H7 (cell line): Measurements from ENCODE around the gene TIMM17B. TPM values are rescaled to one million over a fixed set of nuclear protein-coding genes. Genes with fewer than 3 reads are reported as not detected.

ENCODE experiments used
- DNase-seq: peaks from one replicate; pipeline ENCODE4 v3.0.0; 2012
- H3K27me3 ChIP-seq: 2 replicates; pipeline ENCODE4 v1.6.0; 2011; ENCODE audit warnings: mild to moderate bottlenecking, low read length; ENCODE audit not compliant: control insufficient read depth, insufficient read depth
- H3K36me3 ChIP-seq: replicated peaks from 2 replicates; pipeline ENCODE4 v1.5.1; 2011; ENCODE audit warnings: low read length; ENCODE audit not compliant: control insufficient read depth, insufficient read depth
- H3K4me3 ChIP-seq: 2 replicates; pipeline ENCODE4 v1.5.1; 2011; ENCODE audit warnings: low read depth, mild to moderate bottlenecking, control low read depth, low read length, moderate library complexity; ENCODE audit not compliant: insufficient read depth
- total RNA-seq: library from RNA; depleted of rRNA; stranded (reverse); fragments of >200 nt; shearing (Covaris generic); gene quantifications from 2 replicates; pipeline ENCODE4 v1.2.3, GENCODE V29; 2014

TIMM17B gene
- total RNA-seq, 1 experiment from 2014 or later = 157 TPM

DNA sequence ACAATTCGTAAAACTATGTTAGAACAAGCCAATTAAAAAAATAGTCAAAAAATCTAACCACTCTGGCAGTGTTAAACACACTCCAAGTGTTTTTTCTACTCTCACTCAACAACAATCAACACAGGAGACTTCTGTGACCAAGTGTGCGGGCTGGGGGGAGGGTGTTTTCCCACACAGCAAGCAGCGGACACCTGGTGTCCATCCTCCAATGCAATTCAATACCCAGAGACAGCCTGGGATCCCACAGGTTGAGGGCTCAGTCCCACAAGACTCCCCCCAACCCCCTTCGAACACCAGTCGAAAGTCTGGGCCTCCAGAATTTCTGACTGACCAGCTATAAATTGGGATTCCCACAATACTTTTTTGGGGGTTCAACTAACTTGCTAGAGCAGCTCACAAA lies 29.6 kb upstream of the TIMM17B start:
- Histone ChIP-seq H3K27me3 (no peaks in the 10 kb centered on the region), H3K4me3 (peak overlapping the region; percentile 4; the same call in 1 of the 2 replicates), H3K36me3 (peaks cover 11% of the 10 kb centered on the region)
- DNase-seq = peak; percentile 84

- Histone ChIP-seq H3K4me3 (no peak overlapping the region), H3K27me3 (no peaks in the 10 kb centered on the region), H3K36me3 (peaks cover 11% of the 10 kb centered on the region)
- DNase-seq = no peak
These were observed 26.7 kb upstream of the TIMM17B start for GRCh38 chrX:48924270-48924669.

GRCh38 chrX:48923771-48924170 lies 26.2 kb upstream of the TIMM17B start:
- no peak overlapping the region for H3K4me3 ChIP-seq
- H3K27me3 ChIP-seq = no peaks in the 10 kb centered on the region
- DNase-seq = no peak
- H3K36me3 ChIP-seq = peaks cover 11% of the 10 kb centered on the region

GRCh38 chrX:48920718-48921104 lies 23.1 kb upstream of the TIMM17B start:
- Histone ChIP-seq H3K4me3 (no peak overlapping the region), H3K27me3 (no peaks in the 10 kb centered on the region), H3K36me3 (peaks cover 22% of the 10 kb centered on the region)
- DNase-seq = peak; percentile 51

GRCh38 chrX:48919947-48920717 lies 22.6 kb upstream of the TIMM17B start:
- H3K27me3 ChIP-seq = no peaks in the 10 kb centered on the region
- H3K36me3 ChIP-seq = peaks cover 25% of the 10 kb centered on the region
- DNase-seq = no peak
- H3K4me3 ChIP-seq = peak overlapping the region; percentile 59; the same call in 1 of the 2 replicates

DNA sequence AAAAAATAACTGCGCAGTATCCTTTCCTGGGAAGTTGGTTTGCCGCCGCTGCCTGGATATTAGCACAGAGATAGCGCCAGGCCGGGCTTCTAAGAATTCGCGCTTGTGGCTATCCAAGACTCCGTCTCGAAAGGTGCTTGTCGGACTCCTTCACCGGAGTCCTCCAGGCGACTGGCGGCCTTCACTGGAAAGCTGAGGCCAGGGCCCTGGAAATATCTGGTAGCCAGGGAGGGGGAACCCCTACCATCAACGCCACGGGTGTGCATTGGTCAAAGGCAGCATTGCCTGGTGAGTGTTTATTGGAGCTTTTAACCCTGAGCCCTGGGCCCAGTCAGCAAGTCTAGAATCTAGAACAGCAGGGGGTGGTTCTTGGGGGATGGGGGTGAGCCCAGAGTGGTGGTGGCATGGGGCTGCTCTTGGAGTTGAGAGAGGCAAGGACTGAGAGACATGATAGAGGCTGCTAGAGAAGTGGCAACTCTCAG lies 21.8 kb upstream of the TIMM17B start:
- peak overlapping the region; percentile 59 for H3K4me3 ChIP-seq
- peaks cover 30% of the 10 kb centered on the region for H3K36me3 ChIP-seq
- peak; percentile 77 for DNase-seq
- H3K27me3 ChIP-seq = no peaks in the 10 kb centered on the region

DNA sequence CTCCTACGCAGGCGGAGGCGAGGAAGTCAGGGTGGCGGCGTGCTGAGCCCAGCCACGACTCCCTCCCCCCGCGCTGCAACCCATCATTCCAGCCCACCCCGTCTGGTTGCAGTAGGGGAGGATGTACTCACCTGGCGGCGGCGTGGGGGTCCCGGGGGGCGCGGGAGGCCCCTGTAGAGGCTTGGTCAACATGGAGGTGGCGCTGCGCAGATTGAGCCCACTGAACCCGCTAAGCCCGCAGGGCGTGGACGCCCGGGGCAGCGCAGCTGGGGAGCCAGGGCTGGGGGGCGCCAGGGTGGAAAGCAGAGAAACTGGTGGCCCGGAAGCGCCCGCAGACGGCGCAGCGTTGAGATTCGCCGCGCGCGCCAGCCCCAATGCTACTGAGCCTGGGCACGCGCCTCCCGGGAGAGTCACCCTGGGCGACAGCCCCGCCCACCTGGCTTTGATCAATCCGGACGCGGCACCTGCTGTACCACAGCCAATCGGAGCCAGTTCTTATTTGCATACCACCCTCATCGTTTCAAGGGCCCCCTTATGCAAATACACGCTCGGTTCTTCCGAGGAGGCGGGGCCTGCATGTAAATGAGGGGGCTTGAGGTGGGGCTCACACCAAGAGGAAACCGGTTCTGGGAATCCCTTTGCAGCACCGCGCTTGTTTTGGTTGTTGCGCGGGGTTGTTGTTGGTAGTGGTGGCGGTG lies 21.2 kb upstream of the TIMM17B start, which contains the start of gene PIM2:
TSS of gene PIM2 (minus strand) at position 382 of the 698 bp plus-strand sequence. CDS start at position 192, 190 bp downstream.
- Histone ChIP-seq H3K27me3 (no peaks in the 10 kb centered on the region), H3K36me3 (peaks cover 33% of the 10 kb centered on the region), H3K4me3 (peak within 1 kb of the TSS; percentile 87)
- peak; percentile 97 for DNase-seq

DNA sequence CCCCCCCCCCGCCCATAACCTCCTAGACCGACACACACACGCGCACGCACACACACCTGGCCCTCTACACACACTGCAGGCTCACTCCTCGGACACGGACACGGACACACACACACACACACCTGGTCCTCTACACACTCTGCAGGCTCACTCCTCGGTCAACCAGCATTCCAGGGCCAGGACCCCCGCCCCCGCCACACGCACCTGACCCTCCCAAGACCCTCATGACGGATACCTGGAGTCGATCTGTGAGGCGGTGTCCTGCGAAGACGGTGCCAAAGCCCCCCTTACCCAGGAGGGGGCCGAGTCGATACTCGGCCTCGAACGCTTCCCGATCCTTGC lies 20.7 kb upstream of the TIMM17B start:
- DNase-seq = peak; percentile 61
- H3K36me3 ChIP-seq = peaks cover 36% of the 10 kb centered on the region
- H3K4me3 ChIP-seq = peak overlapping the region; percentile 87
- H3K27me3 ChIP-seq = no peaks in the 10 kb centered on the region

- H3K4me3 ChIP-seq = peak overlapping the region; percentile 87
- H3K27me3 ChIP-seq = no peaks in the 10 kb centered on the region
- DNase-seq = peak; percentile 94
- H3K36me3 ChIP-seq = peaks cover 37% of the 10 kb centered on the region
These were observed 19.8 kb upstream of the TIMM17B start for GRCh38 chrX:48917139-48918001.

DNA sequence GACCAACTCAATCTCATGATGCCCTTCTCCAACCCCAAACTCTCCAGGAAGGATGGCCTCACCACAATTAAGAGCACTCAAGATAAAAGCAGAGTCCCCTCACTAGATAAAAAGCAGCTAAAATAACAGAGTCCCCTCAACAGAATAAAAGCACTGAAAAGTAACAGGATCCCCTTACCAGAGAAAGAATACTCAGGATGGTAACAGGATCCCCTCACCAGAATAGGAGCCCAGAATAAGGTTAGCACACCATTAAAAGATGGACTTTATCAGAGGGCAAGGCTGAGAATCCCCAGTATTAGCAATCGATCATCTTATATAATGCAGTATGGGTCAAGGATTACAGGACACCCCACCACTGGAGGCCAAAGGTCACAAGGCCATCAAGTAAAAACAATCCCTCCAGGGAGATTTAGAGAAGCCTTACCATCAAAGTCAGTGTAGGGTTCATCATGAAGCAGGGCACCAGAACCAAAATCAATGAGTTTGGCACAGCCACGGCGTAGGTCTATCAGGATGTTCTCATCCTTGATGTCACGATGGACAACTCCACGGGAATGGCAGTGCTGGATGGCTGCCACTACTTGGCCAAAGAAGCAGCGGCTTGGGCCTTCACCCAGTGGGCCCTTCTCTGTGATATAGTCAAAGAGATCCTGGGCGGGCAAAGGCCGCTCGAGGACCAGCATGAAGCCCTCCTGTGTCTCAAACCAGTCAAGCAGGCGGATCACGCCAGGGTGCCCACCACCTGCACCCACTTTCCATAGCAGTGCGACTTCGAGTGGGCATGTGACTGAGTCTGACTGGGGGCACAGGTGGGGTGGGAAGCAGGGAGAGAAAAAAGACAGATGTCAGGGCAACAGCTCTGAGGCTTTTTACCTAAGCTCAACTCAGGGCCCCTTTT lies 17.3 kb upstream of the TIMM17B start:
- DNase-seq = no peak
- Histone ChIP-seq H3K36me3 (peaks cover 37% of the 10 kb centered on the region), H3K27me3 (no peaks in the 10 kb centered on the region), H3K4me3 (peak overlapping the region; percentile 6; the same call in 1 of the 2 replicates)

DNA sequence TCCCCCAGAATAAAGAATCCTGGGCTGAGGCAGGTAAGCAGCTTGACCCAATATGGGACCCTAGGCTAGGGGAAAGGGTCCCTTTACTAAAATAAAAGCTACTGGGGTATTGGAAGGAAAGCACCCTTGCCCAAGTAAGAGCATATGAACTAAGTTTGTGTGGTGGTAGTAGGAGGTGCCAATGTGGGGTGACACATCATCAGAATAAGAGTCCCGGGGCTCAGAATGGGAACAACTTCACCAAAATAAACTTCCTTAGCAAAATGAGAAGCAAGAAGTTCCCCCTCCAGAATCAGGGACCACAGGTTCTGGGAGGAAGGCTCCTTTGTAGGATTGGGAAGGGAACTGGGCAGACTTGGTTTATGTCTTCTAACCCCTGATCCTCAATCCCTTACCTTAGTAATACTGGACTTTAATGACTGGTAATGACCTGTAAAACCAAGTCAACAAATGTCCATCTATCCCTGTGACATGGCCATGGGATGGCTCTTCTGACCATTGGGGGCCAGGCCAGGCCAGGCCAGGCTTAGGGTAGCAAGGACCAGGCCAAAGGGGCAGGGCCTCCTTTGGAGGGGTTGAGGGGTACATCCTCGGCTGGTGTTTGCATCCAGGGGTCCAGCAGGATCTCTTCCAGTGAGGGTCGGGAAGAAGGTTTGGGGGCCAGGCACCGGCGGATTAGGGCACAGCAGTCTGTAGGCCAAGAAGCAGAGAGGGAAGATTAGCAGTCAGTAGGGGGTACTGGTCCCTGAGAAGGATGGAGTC lies 16.2 kb upstream of the TIMM17B start:
- no peak overlapping the region for H3K4me3 ChIP-seq
- H3K36me3 ChIP-seq = peaks cover 37% of the 10 kb centered on the region
- DNase-seq = peak; percentile 25
- H3K27me3 ChIP-seq = no peaks in the 10 kb centered on the region

GRCh38 chrX:48911412-48912182 lies 14.0 kb upstream of the TIMM17B start, which contains the start of gene SLC35A2:
TSS of gene SLC35A2 (minus strand) at chrX:48911646. CDS start at chrX:48911636, 10 bp downstream.
- DNase-seq = peak; percentile 95
- H3K4me3 ChIP-seq = peak within 1 kb of the TSS; percentile 73

More at GRCh38 chrX:48911412-48912182, 14.0 kb upstream of the TIMM17B start, which contains the start of gene SLC35A2:
- Histone ChIP-seq H3K36me3 (peaks cover 30% of the 10 kb centered on the region), H3K27me3 (no peaks in the 10 kb centered on the region)
